ENCODE data around the gene GNG2.
A peak's percentile ranks its signal among the peaks of the same experiment; 100 is the strongest.

GNG2 gene

GRCh38 chr14:51998348-51998747 is 137.9 kb downstream of the GNG2 start:
- DNase-seq (ENCODE audit: low read depth): no peak

GRCh38 chr14:51999084-51999483 is 138.7 kb downstream of the GNG2 start:
- DNase-seq (ENCODE audit: low read depth): no peak

DNA sequence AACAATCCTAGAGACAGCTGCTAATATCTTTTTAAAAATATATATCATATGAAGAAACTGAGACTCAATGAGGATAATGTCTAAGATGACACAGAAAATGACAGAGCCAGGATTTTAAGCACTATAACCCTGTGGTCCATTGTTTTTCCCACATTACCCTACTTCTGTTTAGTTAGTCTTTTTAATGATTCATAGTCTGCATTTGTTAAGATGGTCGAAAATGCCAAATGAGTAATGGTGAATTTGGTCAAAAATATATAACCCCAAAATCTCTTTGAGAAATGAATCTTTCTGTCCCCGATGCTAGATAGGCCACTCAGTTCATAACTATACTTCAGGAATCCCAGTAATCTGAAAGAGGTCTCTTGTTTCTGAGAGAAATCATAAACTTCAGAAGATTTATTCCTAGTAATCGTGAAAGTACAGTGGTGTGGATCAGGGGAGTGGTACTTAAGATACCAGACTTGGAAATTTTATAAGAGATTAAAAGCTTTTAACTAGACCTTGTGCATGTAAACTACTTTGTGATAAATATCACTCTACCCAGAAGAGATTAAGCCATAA is 139.7 kb downstream of the GNG2 start:
- DNase-seq (ENCODE audit: low read depth): no peak

DNA sequence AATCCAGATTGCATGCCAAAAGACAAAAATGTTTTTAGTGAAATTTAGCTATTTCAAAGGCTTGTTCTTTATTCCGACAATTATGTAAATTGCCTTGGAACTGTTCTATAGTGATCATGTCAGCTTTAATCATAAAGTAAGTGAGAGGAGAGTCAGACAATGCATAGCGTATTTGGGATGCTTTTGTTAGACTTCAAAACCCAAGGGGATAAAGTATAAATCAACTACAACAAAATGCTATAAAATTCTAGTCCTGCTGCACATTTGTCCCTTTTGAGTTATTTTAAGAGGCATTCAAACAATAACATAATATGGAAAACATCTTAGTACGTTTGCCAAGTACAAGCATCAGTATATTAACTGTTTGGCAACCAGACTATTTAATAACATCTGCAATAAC is 140.3 kb downstream of the GNG2 start:
- DNase-seq (ENCODE audit: low read depth): no peak

DNA sequence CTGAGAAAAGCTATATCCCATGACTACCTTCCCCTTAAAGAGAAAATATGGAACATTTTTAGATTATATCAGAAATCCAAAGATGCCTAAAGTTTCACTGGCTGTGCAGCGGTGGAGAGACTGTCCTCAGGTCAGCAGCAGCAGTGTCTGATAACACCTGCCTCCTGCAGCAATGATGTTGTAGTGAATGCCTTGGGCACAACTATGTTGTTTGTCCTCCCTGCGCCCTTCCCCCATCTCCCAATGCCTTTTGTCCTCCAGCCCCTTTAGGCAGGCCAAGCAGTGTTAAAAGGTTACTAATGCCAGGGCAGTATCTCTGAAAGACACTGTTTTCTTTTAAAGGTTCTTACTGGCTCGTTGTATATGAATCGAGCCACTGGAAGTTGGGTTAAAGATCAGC is 142.1 kb downstream of the GNG2 start:
- no peak for DNase-seq (ENCODE audit: low read depth)

DNA sequence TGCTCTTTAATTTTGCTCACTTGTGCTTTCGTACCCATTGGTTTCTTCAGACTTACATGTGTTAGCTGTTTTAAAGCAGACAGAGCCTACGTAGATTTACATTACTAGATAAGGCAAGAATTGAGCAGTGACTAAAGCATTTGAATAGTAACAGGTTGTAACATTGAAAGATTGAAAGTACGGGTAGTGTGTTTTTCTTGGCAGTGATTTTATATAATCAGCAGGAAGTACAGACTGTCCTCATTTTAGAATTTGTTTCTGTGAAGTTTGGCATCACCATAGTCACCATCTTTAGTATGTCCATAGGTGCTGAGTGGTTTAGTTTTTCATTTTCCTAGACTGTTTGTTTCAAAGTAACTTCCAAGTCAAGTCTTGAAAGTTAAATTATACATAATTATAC is 142.9 kb downstream of the GNG2 start:
- DNase-seq (ENCODE audit: low read depth): no peak

DNA sequence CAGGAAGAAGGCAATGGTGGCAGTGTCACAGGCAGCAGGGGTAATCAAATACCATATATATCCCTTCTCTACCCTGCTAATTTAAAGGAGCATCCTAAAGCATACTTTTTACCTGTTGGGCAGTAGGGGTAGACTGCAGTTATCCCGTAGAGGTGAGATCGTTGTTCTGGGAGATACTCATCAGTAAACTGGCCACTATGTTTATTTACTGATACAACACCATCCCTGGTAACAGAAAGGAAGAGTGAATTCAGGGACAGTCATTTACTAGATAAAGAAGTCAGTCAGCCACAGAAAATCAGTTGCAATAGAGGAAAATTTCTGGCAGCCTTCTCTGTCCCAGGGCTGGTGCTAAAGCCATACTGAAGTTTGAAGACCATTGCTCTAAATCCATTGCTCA is 145.2 kb downstream of the GNG2 start:
- no peak for DNase-seq (ENCODE audit: low read depth)

GRCh38 chr14:52006361-52006760 is 145.9 kb downstream of the GNG2 start:
- DNase-seq (ENCODE audit: low read depth): no peak

DNA sequence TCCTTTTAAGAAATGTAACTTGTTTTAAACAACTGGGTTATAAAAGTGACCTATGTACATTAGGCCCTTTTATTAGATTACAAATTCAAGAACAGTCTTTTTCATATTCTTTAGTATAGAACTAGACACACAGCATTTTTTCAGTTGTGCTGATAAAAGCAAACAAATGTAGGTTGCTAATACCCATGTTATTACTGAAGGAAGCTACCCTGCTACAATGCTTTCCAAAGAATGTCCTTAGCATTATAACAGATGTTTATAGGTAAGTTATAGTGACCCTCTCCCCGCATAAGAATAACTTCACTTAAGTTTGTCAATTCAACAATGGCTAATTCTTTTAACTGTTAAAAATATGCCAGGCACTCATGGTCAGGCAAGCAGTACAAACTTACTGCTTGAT is 146.8 kb downstream of the GNG2 start:
- no peak for DNase-seq (ENCODE audit: low read depth)

- DNase-seq (ENCODE audit: low read depth): no peak
These were observed 147.2 kb downstream of the GNG2 start for GRCh38 chr14:52007637-52008036.

DNA sequence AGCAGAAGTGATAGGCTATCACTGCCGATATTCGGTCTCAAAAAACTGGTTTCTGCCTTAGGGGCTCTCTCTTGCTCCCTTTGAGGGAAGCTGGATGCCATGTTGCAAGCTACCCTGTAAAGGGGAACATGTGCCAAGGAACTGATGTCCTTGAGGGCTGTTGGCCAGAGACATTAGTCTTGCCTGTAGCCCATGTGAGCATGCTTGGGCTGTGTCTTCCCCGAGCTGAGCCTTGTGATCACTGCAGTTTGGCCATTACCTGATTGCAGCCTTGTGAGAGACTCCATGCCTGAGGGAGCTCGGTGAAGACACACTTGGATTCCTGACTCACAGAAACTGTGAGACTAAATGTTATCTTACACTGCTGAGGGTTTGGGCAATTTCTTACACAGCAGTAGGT is 147.7 kb downstream of the GNG2 start:
- no peak for DNase-seq (ENCODE audit: low read depth)

DNA sequence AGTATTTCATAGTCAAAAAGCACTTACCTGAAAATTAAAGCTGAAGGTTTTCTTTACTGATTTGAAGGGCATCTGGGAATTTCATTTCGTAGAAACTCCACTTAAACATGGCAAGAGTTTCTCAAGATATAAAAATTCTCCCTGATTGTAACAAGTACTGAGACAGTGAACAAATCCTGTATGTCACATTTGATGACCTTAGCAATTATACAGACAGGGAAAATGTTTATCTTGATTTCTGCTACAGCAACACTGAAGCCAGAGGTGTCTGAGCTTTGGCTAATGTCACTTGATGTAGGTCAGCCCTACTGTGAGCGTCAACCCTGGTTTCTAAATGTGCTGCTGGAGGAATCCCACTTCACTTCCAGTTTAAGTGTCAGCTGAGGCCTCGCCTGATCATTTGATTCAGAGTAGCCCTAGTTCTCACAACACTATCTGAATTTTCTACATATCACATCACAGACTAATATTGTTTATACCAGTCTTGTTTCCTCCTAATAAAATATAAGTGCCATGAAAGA is 149.8 kb downstream of the GNG2 start:
- DNase-seq (ENCODE audit: low read depth): no peak

- no peak for DNase-seq (ENCODE audit: low read depth)
These were observed 151.1 kb downstream of the GNG2 start for GRCh38 chr14:52011523-52011922.

- peak; percentile 54 for DNase-seq (ENCODE audit: low read depth)
These were observed 152.2 kb downstream of the GNG2 start for GRCh38 chr14:52012635-52013034.

DNA sequence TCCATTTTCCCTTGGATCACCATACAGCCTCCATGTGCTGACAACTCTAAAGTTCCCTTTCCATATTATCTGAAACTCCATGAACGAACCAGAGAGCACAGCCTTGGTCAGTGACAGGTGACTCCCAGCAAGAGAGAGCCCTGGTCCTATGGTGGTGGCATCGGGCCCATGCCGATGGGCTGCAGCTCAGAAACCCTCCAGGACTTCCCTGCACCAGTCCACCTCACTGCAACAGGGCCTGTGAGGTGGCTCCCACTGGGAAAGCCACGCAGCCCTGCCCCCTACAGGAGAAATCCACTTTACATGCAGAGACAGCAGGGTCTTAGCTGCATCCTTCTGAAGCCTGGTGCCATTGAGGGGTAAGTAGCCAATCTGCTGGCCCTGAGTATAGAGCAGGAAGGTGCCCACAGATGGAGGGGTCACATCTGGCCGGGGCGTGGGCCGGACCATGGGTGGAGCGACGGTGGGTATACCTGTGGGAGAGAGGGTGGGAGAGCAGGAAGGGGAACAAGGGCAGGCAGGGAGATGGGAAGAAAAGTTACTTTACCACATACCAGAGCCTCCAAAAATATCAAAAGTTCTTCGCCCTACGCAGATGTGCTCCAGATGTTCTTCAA is 153.7 kb downstream of the GNG2 start:
- DNase-seq (ENCODE audit: low read depth): no peak

- no peak for DNase-seq (ENCODE audit: low read depth)
These were observed 154.3 kb downstream of the GNG2 start for GRCh38 chr14:52014601-52015267.

DNA sequence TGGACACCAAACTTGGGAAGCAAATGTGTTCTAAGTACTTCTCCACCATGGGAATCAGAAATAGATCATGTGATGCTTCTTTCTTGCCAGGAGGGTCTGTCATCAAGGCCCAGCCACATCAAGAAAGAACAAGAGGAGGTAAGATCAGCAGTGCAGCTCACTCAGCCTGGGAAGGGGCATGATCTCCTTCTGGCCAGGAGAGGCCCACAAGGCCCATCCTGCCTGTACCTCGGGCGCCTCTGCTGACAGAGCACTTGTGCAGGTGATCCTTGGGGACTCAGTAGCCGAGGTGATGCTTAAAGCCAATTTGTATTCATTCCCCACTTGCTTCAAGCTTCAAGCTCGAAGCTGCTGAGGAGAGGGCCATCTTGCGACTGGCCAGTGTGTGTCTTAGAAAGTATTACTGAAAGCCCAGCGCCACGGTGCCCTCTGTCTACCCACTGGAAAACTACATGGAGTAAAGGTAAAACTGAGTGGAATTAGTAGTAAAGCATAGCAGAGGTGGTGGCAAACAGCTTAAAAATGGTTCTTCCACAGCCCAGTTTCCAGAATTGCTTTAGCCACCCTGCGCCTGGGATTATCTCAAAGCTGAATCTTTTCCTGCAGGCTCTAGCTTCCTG is 155.1 kb downstream of the GNG2 start:
- no peak for DNase-seq (ENCODE audit: low read depth)

DNA sequence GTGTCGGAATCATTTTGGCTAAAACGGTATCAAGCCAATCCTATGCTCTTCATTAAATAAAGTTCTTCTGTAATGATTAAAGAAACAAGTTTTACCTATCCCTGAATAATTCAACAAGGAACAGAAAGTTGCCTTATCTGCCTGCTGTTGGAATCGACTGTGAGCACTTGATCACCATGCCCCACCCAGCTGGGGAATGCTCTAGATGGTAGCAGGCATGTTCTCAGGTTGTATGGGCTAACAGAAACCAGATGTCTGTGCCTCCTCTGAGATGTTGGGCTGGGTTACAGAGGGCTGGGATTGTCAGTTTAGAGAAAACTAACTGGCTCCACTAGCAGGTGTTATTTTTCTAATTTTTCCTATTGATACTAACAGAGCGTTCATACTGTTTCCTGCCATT is 157.8 kb downstream of the GNG2 start:
- DNase-seq (ENCODE audit: low read depth): no peak

GRCh38 chr14:52018970-52019369 is 158.6 kb downstream of the GNG2 start:
- DNase-seq (ENCODE audit: low read depth): no peak

Measured in stromal cell of bone marrow (primary cell).